KOPT-K1 (cell line): Measurements from ENCODE around the gene MAGI1.

Experiments used
- H3K27ac ChIP-seq: fragments of 200-600 bp; sonication (generic); 2 replicates; pipeline ENCODE4 v1.5.1; 2016; ENCODE audit warnings: antibody characterized with exemption, mild to moderate bottlenecking, low read depth, low read length; ENCODE audit not compliant: poor library complexity, severe bottlenecking
- H3K36me3 ChIP-seq: fragments of 200-600 bp; sonication (generic); 2 replicates; pipeline ENCODE4 v1.5.1; 2017; ENCODE audit warnings: antibody characterized with exemption, mild to moderate bottlenecking, low read length, moderate library complexity; ENCODE audit not compliant: insufficient read depth
- H3K9me3 ChIP-seq: fragments of 200-600 bp; sonication (generic); 2 replicates; pipeline ENCODE4 v1.5.1; 2017; ENCODE audit warnings: antibody characterized with exemption, low read length, mild to moderate bottlenecking; ENCODE audit not compliant: insufficient read depth, poor library complexity, severe bottlenecking

MAGI1 gene

GRCh38 chr3:65401359-65402305, 637.1 kb downstream of the MAGI1 start:
- no peaks in the 10 kb centered on the region for H3K36me3 ChIP-seq
- no peaks in the 10 kb centered on the region for H3K9me3 ChIP-seq
- no peak overlapping the region for H3K27ac ChIP-seq

- Histone ChIP-seq H3K9me3 (no peaks in the 10 kb centered on the region), H3K36me3 (no peaks in the 10 kb centered on the region), H3K27ac (no peak overlapping the region)
Observed at GRCh38 chr3:65400899-65401298, 637.8 kb downstream of the MAGI1 start.

DNA sequence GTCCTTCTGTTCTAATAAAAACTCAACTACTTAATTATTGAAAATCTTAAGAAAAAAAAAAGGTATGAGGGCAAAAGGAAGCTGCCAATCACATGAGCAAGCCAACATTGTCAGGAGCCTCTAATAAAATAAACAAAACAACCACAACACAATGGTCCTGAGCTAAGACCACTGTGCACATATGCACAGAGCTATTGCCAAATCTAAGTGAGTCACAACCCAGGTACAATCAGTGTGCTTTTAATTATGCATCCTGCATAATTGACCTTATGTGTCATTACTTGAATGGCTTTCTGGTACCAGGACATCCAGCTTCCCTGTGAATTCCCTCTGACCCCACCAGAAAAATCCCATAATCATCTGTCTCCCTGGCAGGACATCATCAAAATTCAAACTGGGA, 639.8 kb downstream of the MAGI1 start:
- no peak overlapping the region for H3K27ac ChIP-seq
- H3K36me3 ChIP-seq: no peaks in the 10 kb centered on the region
- no peaks in the 10 kb centered on the region for H3K9me3 ChIP-seq

- no peak overlapping the region for H3K27ac ChIP-seq
- no peaks in the 10 kb centered on the region for H3K36me3 ChIP-seq
- H3K9me3 ChIP-seq: no peaks in the 10 kb centered on the region
Observed at GRCh38 chr3:65396078-65396477, 642.6 kb downstream of the MAGI1 start.

- Histone ChIP-seq H3K9me3 (no peaks in the 10 kb centered on the region), H3K36me3 (no peaks in the 10 kb centered on the region), H3K27ac (no peak overlapping the region)
Observed at GRCh38 chr3:65391068-65391467, 647.6 kb downstream of the MAGI1 start.

DNA sequence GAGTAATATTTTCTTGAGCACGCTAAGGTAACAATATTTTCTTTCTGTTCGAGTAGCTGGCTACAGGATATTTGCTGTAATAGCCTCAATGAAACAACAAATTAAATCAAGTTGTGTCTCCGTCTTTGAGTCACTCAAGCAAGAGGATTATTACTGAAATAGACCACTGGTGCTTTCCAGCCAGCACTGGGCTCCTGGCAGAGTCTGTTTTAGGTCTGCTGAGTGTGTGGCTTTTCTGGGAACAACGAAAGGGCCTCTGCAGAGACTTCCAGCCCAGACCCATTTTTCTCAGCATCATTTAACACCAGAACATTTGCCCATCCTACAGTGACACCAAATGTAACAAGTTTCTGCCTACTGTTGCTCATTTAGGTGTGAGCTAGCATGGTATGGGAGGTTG, 652.9 kb downstream of the MAGI1 start:
- no peaks in the 10 kb centered on the region for H3K9me3 ChIP-seq
- no peaks in the 10 kb centered on the region for H3K36me3 ChIP-seq
- no peak overlapping the region for H3K27ac ChIP-seq

DNA sequence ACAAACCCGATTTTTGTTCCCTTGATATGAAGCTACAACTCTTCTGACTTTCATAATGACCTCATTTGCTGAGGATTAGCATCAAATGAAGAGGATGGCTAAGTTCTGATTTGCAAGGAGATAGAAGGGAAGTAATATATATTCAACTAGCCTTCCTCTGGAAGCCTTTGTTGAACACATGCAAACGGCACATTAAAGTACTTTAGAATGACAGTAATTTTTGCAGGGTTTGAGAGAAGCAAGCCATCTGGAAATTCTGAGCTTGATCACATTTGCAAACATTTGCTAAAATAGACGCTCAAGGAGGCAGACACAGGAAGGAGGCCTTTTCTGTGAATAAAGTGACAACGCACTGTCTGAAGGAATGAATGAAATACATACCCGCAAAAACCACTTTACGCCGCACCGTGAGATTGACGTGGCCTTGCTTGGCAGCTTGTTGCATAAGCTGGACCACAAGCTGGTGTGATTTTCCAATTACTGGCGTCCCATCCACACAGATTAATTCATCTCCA, 657.2 kb downstream of the MAGI1 start:
- no peak overlapping the region for H3K27ac ChIP-seq
- no peaks in the 10 kb centered on the region for H3K36me3 ChIP-seq
- peaks cover 3% of the 10 kb centered on the region for H3K9me3 ChIP-seq

- Histone ChIP-seq H3K36me3 (no peaks in the 10 kb centered on the region), H3K27ac (no peak overlapping the region), H3K9me3 (peaks cover 3% of the 10 kb centered on the region)
Observed at GRCh38 chr3:65379223-65379622, 659.5 kb downstream of the MAGI1 start.

DNA sequence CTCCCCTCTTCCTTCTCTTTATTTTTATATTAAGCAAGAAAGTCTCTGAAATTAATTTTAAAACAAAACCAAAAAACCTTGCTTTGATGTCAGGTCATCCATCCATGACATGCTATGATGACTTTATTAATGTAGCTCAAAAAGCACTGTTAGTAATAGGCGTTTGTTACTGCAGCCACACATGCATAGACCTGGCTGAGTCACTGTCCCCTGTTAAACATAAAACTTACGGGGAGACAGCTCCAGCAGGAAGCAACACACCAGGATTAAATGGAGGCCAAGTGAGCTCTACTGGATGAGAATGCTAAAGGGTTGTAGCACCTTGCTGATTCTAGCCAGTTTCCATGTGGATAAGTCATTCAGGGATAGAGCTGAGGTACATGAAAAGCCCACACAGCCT, 661.1 kb downstream of the MAGI1 start:
- H3K36me3 ChIP-seq: no peaks in the 10 kb centered on the region
- no peak overlapping the region for H3K27ac ChIP-seq
- H3K9me3 ChIP-seq: peaks cover 3% of the 10 kb centered on the region

GRCh38 chr3:65376426-65376825, 662.3 kb downstream of the MAGI1 start:
- Histone ChIP-seq H3K36me3 (no peaks in the 10 kb centered on the region), H3K9me3 (peaks cover 3% of the 10 kb centered on the region), H3K27ac (no peak overlapping the region)

GRCh38 chr3:65371053-65371452, 667.7 kb downstream of the MAGI1 start:
- no peaks in the 10 kb centered on the region for H3K36me3 ChIP-seq
- H3K9me3 ChIP-seq: no peaks in the 10 kb centered on the region
- no peak overlapping the region for H3K27ac ChIP-seq

- Histone ChIP-seq H3K36me3 (no peaks in the 10 kb centered on the region), H3K27ac (no peak overlapping the region), H3K9me3 (no peaks in the 10 kb centered on the region)
Observed at GRCh38 chr3:65368866-65369265, 669.9 kb downstream of the MAGI1 start.

DNA sequence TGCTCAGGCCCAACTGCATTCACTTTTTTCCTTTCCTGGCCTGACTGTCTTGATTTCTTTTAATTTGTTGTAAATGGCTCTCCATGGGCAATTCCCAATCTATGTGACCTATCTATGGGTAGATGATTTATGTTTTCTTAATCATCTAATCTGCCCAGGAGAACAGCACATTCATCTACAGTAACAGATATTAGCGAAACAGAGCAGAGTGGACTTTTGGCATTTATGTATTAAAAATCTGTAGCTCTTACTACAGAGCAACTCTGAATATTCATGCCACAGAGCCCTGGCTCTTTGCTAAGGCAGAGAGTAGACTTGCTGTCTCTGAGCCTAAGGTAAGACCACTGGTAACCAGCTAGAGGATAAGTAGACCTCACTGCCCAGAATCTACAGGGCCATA, 676.0 kb downstream of the MAGI1 start:
- no peaks in the 10 kb centered on the region for H3K36me3 ChIP-seq
- H3K27ac ChIP-seq: no peak overlapping the region
- H3K9me3 ChIP-seq: no peaks in the 10 kb centered on the region

DNA sequence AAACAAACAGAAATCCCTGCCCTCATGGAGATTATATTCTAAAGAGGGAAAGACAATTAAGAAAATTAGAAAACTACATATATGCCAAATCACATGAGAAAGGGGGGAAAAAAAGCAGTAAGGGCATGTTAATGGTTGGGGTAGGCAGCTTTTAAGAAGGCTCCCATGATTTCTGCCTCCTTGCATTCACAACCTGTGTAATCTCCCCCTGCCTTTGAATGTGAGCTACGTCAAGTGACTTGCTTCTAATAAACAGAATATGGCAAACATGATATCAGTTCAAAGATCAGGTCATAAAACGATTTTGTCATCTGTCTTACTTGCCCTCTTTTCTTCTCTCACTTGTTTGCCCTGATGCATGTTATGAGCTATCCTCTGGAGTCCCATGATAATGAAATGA, 677.3 kb downstream of the MAGI1 start:
- no peaks in the 10 kb centered on the region for H3K9me3 ChIP-seq
- no peaks in the 10 kb centered on the region for H3K36me3 ChIP-seq
- H3K27ac ChIP-seq: no peak overlapping the region

DNA sequence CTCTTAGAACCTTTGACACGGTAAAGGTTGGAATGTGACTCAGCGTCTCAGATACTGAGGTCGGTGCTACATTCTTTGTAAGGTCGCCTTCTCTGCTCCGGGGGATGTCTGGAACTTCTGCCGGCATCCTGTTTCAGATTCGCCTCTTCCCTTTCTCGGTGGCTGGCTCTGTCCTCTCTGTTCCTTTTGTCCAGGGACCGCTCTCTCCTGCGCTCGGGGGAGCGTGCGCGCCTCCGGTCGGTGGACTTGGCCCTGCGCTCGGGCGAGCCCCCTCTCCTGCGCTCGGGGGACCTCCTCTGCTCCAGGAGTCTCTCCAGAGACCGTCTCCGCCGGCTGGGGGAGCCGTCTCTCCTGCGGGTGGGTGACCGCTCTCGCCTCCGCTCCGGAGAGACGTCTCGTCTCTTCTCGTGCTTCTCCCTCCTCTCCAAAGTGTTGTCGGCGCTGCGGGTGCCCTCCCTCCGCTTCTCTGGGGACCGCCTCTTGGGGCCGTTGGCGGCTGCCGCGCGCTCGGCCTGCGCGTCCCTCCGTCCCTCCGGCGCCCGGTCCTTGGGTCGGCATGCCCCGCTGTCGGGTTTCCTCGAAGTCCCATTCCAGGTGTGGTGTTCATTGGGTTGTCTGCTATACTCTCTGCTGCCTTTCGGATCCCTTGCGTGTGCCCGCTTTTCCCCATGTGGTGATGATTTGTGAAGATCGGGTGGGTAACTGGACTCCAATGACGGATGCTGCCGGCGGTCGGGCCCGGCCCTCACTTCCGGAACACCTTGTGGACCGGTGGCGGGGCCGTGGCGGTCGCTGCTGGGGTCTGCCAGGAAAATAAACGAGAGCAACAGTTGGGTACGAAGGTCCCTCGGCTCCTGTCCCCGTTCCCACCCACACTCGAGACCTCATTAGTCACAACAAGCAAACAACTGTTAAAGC, 682.1 kb downstream of the MAGI1 start:
- Histone ChIP-seq H3K36me3 (no peaks in the 10 kb centered on the region), H3K27ac (no peak overlapping the region), H3K9me3 (no peaks in the 10 kb centered on the region)
